GM21515 (cell line): ENCODE measurements around the gene CAMK4.
"Not testable (repeated sequence)": the region's sequence is repeated elsewhere in the genome, so short reads cannot be mapped to it uniquely, and the experiment has no call there.

Experiments
- ATAC-seq: cut with Tn5 transposase; IDR thresholded peaks from one replicate; pipeline ENCODE4 v1.9.1; 2021; ENCODE audit not compliant: unreplicated experiment

CAMK4 gene

GRCh38 chr5:111377306-111377705 lies 153.1 kb downstream of the CAMK4 start:
- no peak for ATAC-seq

GRCh38 chr5:111379391-111379816 lies 155.2 kb downstream of the CAMK4 start:
- ATAC-seq = no peak

DNA sequence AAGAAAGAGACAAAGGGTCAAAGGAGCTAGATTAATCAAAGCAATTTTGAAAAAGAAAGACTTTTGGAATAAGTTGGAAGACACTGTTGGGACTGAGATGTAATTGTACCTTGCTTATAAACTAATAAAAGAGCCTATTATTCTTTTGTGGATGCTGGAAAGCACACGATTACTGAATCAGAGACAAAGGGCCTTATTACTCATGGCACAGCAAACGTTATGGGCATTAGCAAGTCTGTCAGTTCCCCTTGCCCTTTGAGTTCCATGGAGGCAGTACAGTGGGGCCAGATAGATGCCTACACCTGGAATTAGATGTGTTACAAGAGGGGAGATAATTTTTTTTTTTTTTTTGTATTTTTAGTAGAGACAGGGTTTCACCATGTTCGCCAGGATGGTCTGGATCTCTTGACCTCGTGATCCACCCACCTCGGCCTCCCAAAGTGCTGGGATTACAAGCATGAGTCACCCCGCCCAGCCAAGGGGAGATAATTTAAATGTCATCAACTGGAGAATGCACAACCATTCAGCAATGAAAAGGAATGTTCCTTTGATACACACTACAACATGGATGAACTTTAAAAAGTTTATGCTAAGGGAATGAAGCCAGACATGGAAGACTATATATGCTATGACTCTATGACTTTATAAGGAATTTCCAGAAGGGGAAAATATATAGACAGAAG lies 159.2 kb downstream of the CAMK4 start:
- ATAC-seq = no peak

- ATAC-seq = no peak
These were observed 160.0 kb downstream of the CAMK4 start for GRCh38 chr5:111384220-111384619.

DNA sequence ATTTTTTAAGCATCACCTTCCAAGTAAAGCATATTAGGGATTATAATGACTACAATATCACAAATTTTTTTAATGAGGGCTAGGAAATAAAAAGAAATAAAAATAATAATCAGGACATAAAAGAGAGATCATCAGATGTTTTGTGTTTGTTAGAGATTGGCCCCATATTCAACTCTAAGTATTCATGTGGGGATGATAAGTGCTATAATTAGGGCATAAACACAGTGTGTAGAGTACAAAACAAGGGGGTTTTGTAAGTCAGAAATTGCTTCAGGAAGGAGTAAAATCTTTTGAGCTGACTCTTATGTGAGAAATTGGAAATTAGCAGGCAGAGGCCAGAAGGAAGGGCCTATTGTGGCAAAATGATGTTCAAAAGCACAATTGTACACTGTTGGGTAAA lies 160.9 kb downstream of the CAMK4 start:
- no peak for ATAC-seq

DNA sequence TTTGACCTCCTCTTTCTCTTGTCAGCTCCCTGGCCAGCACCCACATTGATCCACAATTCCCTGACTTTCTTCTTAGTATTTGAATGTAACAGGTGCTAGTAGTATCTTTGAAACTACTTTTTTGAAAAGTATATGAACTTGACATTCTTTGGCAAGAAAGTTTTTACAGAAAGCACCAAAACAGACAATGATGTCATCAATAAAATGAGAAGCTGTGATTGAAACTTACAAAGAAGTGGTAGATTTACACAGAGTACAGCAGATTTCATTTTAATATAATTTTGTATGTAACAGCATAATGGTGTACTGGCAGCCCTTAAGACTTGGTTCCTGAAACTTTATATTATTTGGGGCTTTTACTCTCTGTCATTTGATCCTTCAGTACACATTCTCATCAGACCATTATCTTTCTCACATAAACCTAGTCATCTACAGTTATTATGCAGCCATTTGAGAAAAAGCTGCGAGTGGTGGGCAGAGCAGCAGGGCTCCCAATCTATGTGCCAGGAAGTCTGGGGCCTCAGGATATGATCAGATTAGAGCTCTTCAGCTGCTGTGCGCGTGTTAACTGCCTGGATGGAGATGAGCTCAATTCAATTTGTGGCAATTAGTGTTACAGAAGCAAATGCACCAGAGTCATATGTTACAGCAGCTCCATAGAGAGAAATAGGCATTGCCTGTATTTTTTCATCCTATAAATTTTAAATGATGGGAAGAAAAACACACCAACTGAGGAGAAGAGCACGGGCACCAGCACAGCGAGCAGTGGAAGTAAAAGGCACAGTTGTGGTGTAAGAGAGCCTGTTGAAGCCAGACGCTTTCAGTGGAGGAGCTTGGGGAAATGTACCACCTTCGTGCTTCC lies 162.0 kb downstream of the CAMK4 start:
- ATAC-seq = no peak

DNA sequence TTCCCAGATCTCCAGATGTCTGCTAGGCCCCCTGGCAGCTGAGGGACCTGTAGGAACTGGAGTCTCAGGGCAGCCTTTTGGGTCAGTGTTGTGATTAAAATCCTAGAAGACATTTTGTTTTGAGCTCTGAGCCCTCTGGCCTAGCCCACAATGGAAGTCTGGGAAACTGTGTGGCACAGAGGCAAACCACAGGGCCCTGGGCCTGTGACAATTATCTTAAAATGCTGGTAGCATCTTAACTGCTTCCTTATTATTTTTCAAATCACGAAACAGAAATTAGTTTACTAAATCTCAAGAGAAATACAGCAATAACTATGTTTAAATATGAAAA lies 162.6 kb downstream of the CAMK4 start:
- no peak for ATAC-seq

DNA sequence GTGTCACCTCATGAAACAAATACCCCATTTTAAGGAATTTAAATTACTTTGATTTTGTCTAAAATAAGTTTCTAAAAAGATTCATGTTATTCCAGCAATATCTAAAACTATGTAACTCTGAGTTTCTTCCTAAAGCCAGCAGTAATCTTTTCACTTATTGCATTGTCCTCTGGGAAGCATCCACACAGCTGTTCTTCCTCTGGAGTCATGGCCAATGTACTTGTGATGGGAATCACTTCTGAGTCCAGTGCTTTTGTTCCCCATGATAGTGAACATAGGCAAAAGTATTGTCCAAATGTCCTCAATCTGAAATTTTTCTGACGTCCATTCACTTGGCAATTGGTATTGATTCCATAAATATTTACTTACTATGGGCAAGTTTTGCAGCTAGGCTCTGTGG lies 163.2 kb downstream of the CAMK4 start:
- no peak for ATAC-seq

DNA sequence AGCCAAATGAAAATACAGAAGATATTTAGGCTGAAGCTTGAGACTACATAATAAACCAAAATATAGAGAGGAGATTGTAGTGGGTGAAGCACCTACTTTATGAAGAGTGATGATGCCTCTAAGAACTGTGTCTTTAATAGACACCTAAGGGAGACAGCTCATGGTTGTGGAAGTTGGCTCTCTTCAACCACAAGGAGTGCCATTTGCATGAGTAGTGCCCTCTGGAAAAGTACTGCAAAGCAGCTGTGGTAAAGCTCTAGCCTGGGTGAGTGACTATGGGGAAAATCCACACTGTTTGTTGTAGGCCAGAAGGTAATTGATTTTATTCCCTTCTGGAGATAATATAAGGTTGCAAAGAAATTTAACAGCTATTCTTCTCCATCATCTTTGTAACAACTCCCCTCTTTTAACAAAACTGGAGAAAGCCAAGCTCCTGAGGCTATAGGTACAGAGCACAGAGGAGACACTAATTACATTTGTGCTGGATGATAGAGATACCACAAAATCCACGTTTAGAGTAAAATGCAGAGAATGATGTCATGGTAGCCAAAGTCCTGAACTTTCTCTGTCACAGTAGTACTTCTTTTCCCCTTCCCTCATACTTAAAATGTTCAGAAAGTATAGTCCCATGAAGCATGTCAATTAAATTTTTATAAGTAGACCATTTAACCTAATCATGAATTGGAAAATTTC lies 165.4 kb downstream of the CAMK4 start:
- no peak for ATAC-seq

- ATAC-seq = no peak
These were observed 168.0 kb downstream of the CAMK4 start for GRCh38 chr5:111392181-111392580.

- ATAC-seq = no peak
These were observed 170.4 kb downstream of the CAMK4 start for GRCh38 chr5:111394586-111394985.

GRCh38 chr5:111398013-111398412 lies 173.8 kb downstream of the CAMK4 start:
- no peak for ATAC-seq

- no peak for ATAC-seq
These were observed 174.9 kb downstream of the CAMK4 start for GRCh38 chr5:111399113-111399512.

DNA sequence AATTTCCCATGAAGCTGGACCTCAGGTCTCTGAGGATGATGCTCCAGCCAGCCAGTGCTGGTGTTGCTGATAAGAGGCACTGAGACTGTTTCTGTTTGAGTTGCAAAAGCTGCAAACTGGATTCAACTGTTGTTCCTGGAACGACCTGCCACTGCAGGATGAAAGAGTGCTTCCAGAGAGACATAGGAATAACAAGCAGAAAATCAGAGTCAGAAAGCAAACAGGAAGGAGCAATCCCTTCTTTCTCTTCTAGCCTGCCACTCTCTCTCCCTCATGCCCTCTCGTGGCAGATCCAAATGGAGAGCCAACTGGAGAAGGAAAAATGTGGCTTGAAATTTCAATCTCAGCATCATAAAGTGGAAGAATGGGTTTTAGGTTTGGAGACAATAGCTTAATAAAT lies 177.7 kb downstream of the CAMK4 start:
- ATAC-seq = no peak

DNA sequence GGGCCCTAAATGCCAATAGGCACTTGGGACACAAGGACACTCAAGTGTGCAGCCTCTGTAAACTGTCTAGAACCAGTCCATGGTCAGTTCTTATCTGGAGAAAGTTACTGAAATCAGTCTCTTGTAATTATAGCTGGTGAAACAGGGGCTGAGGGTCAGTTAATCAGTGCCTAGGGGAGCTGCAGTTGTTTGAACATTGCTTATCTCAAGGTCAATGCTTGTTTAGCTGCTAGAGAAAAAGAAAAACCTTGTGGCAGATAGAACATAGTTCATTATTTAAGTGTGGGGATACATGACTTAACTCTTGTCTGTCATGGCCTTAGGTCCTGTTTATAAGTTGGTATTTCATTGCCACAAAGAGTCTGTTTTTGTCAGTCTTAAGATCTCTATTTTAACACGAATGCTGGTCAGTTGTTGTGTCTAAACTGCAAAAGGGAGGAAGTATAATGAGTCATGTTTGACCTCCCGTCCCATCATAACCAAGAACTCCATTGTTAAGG lies 180.1 kb downstream of the CAMK4 start:
- no peak for ATAC-seq

DNA sequence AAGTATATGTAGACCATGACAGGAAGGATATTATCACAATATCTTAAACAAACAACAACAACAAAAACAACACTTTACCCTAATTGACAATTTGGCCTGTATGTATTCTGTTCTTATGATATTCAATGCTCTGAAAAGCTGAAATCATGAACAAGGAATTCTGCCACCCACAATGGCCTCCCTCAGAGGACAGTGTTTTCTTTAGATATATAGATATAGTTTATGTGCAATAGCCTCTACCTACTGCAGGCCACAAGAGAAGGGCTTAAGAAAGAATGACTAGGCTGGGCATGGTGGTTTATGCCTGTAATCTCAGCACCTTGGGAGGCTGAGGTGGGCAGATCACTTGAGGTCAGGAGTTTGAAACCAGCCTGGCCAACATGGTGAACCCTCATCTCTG lies 183.4 kb downstream of the CAMK4 start:
- ATAC-seq = no peak

GRCh38 chr5:111408817-111409216 lies 184.6 kb downstream of the CAMK4 start:
- no peak for ATAC-seq

DNA sequence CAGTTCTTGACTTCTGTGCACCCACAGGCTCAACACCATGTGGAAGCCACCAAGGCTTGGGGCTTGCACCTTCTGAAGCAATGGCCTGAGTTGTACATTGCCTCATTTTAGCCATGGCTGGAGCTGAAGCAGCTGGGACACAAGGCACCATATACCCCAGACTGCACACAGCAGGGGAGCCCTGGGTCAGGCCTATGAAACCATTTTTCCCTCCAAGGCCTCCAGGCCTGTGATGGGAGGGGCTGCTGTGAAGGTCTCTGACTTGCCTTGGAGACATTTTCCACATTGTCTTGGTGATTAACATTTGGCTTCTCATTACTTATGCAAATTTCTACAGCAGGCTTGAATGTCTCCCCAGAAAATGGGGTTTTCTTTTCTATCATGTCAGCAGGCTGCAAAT lies 185.1 kb downstream of the CAMK4 start:
- not testable (repeated sequence) for ATAC-seq

- ATAC-seq = not testable (repeated sequence)
These were observed 185.9 kb downstream of the CAMK4 start for GRCh38 chr5:111410067-111410466.

- ATAC-seq = no peak
These were observed 187.1 kb downstream of the CAMK4 start for GRCh38 chr5:111411301-111411700.

DNA sequence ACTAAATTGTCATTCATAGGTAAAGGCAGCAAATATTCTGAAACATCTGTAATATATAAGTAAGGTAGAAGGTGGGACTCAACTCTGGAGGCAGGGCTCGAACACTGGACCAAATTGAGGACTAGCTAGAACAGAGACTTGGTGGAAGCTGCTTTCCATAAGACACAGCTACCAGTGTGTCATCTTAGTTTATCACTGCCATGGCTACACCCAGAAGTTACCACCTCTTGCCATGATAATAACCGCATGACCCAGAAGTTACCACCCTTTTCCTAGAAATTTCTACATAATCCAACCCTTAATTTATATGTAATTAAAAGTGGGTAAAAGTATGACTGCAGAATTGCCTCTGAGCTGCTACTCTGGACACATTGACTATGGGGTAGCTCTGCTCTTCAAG lies 188.4 kb downstream of the CAMK4 start:
- ATAC-seq = no peak

GRCh38 chr5:111415053-111415452 lies 190.9 kb downstream of the CAMK4 start:
- no peak for ATAC-seq
